Neuron (in vitro differentiated cells): Measurements from ENCODE around the gene SEC63.
"Not testable (repeated sequence)": the region's sequence is repeated elsewhere in the genome, so short reads cannot be mapped to it uniquely, and the experiment has no call there.

Source experiments
- H2AFZ ChIP-seq: one replicate; pipeline ENCODE4 v1.6.1; 2013; ENCODE audit warnings: low read depth, mild to moderate bottlenecking, inconsistent platforms, low read length, moderate library complexity
- H3K27me3 ChIP-seq: one replicate; pipeline ENCODE4 v1.6.1; 2013; ENCODE audit warnings: low read length; ENCODE audit not compliant: insufficient read depth
- H3K36me3 ChIP-seq: one replicate; pipeline ENCODE4 v1.6.1; 2013; ENCODE audit warnings: low read length; ENCODE audit not compliant: insufficient read depth
- H3K4me1 ChIP-seq: one replicate; pipeline ENCODE4 v1.6.1; 2013; ENCODE audit warnings: low read length; ENCODE audit not compliant: insufficient read depth
- H3K4me3 ChIP-seq: 2 replicates; pipeline ENCODE4 v1.5.1; 2013; ENCODE audit warnings: mild to moderate bottlenecking, low read length, moderate library complexity
- H3K9me3 ChIP-seq: one replicate; pipeline ENCODE4 v1.6.1; 2013; ENCODE audit warnings: low read length

SEC63 gene

GRCh38 chr6:107879941-107880340 lies 78.1 kb downstream of the SEC63 start:
- Histone ChIP-seq H3K4me3 (no peak overlapping the region), H3K36me3 (peaks cover 68% of the 10 kb centered on the region), H3K27me3 (no peaks in the 10 kb centered on the region), H3K4me1 (no peaks in the 10 kb centered on the region), H2AFZ (no peak overlapping the region), H3K9me3 (no peaks in the 10 kb centered on the region)

- no peaks in the 10 kb centered on the region for H3K9me3 ChIP-seq
- H3K27me3 ChIP-seq, result no peaks in the 10 kb centered on the region
- no peak overlapping the region for H2AFZ ChIP-seq
- H3K4me1 ChIP-seq, result no peaks in the 10 kb centered on the region
- H3K4me3 ChIP-seq, result no peak overlapping the region
- H3K36me3 ChIP-seq, result peaks cover 64% of the 10 kb centered on the region
Observed at GRCh38 chr6:107877968-107878367, 80.0 kb downstream of the SEC63 start.

- no peaks in the 10 kb centered on the region for H3K9me3 ChIP-seq
- peaks cover 58% of the 10 kb centered on the region for H3K36me3 ChIP-seq
- H3K27me3 ChIP-seq, result no peaks in the 10 kb centered on the region
- H3K4me1 ChIP-seq, result no peaks in the 10 kb centered on the region
- H3K4me3 ChIP-seq, result no peak overlapping the region
- no peak overlapping the region for H2AFZ ChIP-seq
Observed at GRCh38 chr6:107871976-107872375, 86.0 kb downstream of the SEC63 start.

GRCh38 chr6:107871512-107871911 lies 86.5 kb downstream of the SEC63 start:
- not testable (repeated sequence) for H2AFZ ChIP-seq, H3K4me1 ChIP-seq, H3K4me3 ChIP-seq, H3K9me3 ChIP-seq, H3K27me3 ChIP-seq
- peaks cover 58% of the 10 kb centered on the region for H3K36me3 ChIP-seq

DNA sequence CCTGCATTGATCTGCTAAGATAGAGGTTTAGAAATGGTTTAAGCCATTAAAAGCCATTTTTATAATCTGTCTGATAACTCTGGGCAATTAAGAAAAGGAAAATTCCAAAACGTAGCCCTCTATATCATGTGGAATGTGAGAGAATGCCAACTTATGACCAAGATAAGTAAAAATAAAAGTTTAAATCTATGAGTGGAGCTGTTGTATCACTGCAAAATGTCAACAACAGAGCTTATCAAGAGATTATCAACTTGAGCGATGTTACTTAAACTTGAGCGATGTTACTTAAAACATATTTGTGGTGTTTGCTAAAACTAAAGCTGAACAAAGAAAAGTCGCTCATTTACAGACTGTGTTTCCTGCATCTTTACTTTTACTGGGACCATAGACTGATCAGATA lies 87.0 kb downstream of the SEC63 start:
- Histone ChIP-seq H3K27me3 (no peaks in the 10 kb centered on the region), H3K4me1 (no peaks in the 10 kb centered on the region), H3K4me3 (no peak overlapping the region), H3K36me3 (peaks cover 54% of the 10 kb centered on the region), H2AFZ (no peak overlapping the region), H3K9me3 (no peaks in the 10 kb centered on the region)

- H3K4me3 ChIP-seq, result no peak overlapping the region
- no peaks in the 10 kb centered on the region for H3K4me1 ChIP-seq
- no peaks in the 10 kb centered on the region for H3K27me3 ChIP-seq
Observed at GRCh38 chr6:107870381-107870780, 87.6 kb downstream of the SEC63 start.

DNA sequence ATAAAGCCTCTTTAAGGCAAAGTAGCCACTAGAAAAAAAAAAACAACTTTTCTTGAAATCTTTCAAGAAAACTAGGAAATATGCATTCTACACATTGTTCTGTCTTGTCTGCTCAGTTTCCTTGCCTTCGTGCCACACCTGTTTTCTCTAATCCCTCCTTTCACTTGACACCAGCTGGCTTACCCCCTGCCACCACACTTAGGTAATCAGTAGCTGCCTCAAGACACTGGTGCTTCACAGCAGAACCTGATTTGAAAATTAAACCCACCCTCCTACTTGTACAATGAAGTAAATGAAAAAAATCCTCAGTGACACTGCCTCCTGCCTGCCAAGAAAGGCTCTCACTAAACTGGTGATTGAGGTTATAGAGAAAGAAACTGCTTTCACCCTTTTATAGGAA lies 88.1 kb downstream of the SEC63 start:
- no peaks in the 10 kb centered on the region for H3K27me3 ChIP-seq
- no peak overlapping the region for H2AFZ ChIP-seq
- H3K36me3 ChIP-seq, result peaks cover 44% of the 10 kb centered on the region
- H3K4me1 ChIP-seq, result peaks cover under 1% of the 10 kb centered on the region
- H3K4me3 ChIP-seq, result no peak overlapping the region
- no peaks in the 10 kb centered on the region for H3K9me3 ChIP-seq

More at GRCh38 chr6:107870381-107870780, 87.6 kb downstream of the SEC63 start:
- peaks cover 49% of the 10 kb centered on the region for H3K36me3 ChIP-seq
- H3K9me3 ChIP-seq, result no peaks in the 10 kb centered on the region
- H2AFZ ChIP-seq, result no peak overlapping the region

DNA sequence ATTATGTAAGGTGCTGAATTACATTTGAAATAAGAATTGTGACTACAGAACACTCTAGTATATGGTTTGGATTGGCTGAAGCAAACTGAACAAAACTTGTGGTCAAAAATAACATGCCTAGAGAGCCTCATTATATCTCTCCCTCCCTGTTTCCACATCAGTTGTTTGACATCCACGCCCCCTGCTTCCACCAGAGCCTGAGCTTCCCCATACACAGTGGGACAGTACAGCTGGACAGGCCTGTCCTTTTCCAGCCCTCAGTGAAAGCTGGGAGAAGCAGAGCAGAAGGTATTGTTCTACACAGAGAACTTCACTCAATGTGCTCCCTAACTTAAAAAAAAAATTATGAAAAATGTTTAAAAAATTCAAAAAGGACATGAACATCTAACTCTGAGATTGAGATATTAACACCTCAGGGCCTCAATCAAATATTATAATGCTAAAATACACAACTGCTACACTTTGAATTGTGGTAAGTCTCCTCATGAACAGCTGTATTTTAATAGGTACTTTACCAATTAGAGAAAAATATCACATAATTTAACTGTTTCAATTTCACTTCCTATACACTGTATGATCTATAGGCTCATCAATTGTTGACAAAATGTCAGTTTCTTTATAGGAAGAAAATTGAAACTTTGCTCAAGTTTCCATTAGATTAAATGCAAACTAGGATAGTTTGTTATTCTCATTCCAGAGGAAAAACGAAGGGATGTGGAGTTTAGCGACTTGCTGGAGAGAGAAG lies 89.0 kb downstream of the SEC63 start:
- no peaks in the 10 kb centered on the region for H3K9me3 ChIP-seq
- no peaks in the 10 kb centered on the region for H3K27me3 ChIP-seq
- H3K36me3 ChIP-seq, result peaks cover 40% of the 10 kb centered on the region
- no peak overlapping the region for H2AFZ ChIP-seq
- H3K4me3 ChIP-seq, result no peak overlapping the region
- peaks cover 7% of the 10 kb centered on the region for H3K4me1 ChIP-seq

GRCh38 chr6:107867302-107867615 lies 90.7 kb downstream of the SEC63 start:
- Histone ChIP-seq H2AFZ (no peak overlapping the region), H3K36me3 (peaks cover 32% of the 10 kb centered on the region), H3K4me3 (no peak overlapping the region), H3K9me3 (no peaks in the 10 kb centered on the region), H3K4me1 (peaks cover 9% of the 10 kb centered on the region), H3K27me3 (no peaks in the 10 kb centered on the region)

DNA sequence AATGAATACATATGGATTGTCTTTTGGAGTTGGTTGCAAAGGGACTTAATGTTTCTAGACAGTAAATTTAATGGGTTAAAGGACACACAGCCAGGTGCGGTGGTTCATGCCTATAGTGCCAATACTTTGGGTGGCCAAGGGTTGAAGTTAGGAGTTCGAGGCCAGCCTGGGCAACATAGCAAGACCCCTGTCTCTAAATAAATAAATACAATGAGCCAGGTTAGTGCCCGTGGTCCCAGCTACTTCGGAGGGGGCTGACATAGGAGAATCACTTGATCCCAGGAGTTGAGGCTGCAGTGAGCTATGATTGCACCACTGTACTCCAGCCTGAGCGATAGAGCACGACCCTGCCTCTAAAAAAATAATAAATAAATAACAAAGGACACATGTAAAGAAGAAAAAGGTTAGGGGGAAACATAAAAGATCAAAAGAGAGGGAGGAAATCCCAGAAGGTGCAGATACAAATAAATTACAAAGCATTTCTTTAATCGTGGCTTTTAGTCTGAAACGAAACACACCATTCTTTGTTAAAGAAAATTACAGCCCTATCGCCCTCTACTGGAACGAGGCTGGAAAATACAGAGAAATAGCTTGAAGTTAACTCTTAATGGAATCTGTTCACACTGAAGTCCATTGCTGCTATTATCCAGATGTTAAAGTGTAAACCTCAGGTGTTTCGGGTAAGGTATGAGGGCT lies 91.3 kb downstream of the SEC63 start:
- Histone ChIP-seq H3K4me3 (no peak overlapping the region), H2AFZ (no peak overlapping the region), H3K27me3 (no peaks in the 10 kb centered on the region), H3K4me1 (peaks cover 9% of the 10 kb centered on the region), H3K36me3 (peaks cover 27% of the 10 kb centered on the region), H3K9me3 (no peaks in the 10 kb centered on the region)

DNA sequence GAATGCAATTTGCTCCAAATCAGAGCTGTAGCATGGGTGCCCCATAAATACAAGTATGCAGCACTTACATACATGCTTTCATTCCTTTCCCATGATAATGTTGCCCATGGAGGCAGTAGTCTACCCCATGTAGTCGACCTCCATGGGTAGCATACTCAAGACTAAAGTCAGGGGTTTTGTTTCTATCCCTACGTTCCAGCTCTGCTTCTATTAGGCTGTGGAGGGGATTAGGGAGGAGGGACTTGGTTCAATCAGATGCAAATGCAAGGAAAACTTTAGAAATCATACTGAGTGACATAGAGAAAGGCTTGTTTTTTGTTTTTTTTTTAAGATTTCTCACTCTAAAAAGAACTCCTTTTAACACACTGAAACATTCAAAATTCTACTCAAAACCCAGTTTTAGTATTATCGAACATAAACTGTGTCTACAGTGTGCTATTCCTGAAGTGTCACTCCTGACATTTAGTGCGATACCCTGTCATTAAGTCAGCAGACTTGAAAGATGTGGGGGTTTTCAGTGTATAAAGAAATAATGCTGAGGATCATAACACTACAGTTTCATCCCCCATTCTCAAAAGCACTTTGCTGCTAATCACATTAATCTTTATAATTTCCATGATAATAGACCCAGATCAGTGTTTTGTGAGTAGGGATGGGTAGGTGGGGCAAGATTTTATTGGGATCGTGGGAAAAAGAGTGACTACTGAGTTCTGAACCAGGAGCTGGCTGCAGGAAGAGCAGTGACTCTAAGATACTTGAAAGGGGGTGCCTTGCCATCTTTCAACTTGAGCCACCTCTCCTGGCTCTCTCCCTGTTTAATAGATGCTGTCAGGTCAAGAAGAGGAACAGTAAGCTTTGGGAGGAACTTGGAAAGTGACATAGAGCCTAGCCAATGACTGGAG lies 93.5 kb downstream of the SEC63 start:
- no peak overlapping the region for H2AFZ ChIP-seq
- no peak overlapping the region for H3K4me3 ChIP-seq
- H3K9me3 ChIP-seq, result no peaks in the 10 kb centered on the region
- H3K4me1 ChIP-seq, result peaks cover 9% of the 10 kb centered on the region
- H3K27me3 ChIP-seq, result no peaks in the 10 kb centered on the region
- peaks cover 7% of the 10 kb centered on the region for H3K36me3 ChIP-seq

- H3K27me3 ChIP-seq, result no peaks in the 10 kb centered on the region
- H2AFZ ChIP-seq, result no peak overlapping the region
- H3K4me3 ChIP-seq, result no peak overlapping the region
- H3K36me3 ChIP-seq, result peaks cover 3% of the 10 kb centered on the region
- H3K4me1 ChIP-seq, result peaks cover 9% of the 10 kb centered on the region
- H3K9me3 ChIP-seq, result no peaks in the 10 kb centered on the region
Observed at GRCh38 chr6:107862383-107862782, 95.6 kb downstream of the SEC63 start.

- not testable (repeated sequence) for H3K4me3 ChIP-seq, H3K9me3 ChIP-seq, H2AFZ ChIP-seq, H3K4me1 ChIP-seq, H3K36me3 ChIP-seq, H3K27me3 ChIP-seq
Observed at GRCh38 chr6:107860963-107861362, 97.0 kb downstream of the SEC63 start.
